ENCODE results near the gene PDE7B. TPM values are rescaled to one million over a fixed set of nuclear protein-coding genes. Genes with fewer than 3 reads are reported as not detected.

PDE7B gene
- total RNA-seq, 1 donor from 2014 or later, result 0.68 TPM

- ATAC-seq, result no peak
Observed at GRCh38 chr6:136034422-136034821, 182.9 kb downstream of the PDE7B start.

GRCh38 chr6:136035378-136036070, 184.0 kb downstream of the PDE7B start:
- no peak for ATAC-seq

- no peak for ATAC-seq
Observed at GRCh38 chr6:136036071-136036380, 184.5 kb downstream of the PDE7B start.

- ATAC-seq, result no peak
Observed at GRCh38 chr6:136036601-136037000, 185.1 kb downstream of the PDE7B start.

- peak; percentile 82 for ATAC-seq
Observed at GRCh38 chr6:136037242-136037875, 185.9 kb downstream of the PDE7B start.

- ATAC-seq, result peak; percentile 45
Observed at GRCh38 chr6:136037876-136038460, 186.5 kb downstream of the PDE7B start.

GRCh38 chr6:136038531-136038930, 187.0 kb downstream of the PDE7B start:
- no peak for ATAC-seq

GRCh38 chr6:136039185-136039584, 187.7 kb downstream of the PDE7B start:
- no peak for ATAC-seq

GRCh38 chr6:136050475-136050874, 199.0 kb downstream of the PDE7B start:
- no peak for ATAC-seq

GRCh38 chr6:136051140-136051775, 199.8 kb downstream of the PDE7B start:
- ATAC-seq, result no peak

GRCh38 chr6:136052031-136052430, 200.5 kb downstream of the PDE7B start:
- no peak for ATAC-seq

- ATAC-seq, result no peak
Observed at GRCh38 chr6:136058852-136059251, 207.4 kb downstream of the PDE7B start.

GRCh38 chr6:136059308-136059707, 207.8 kb downstream of the PDE7B start:
- ATAC-seq, result no peak

- ATAC-seq, result no peak
Observed at GRCh38 chr6:136060052-136060451, 208.6 kb downstream of the PDE7B start.

GRCh38 chr6:136060759-136061158, 209.3 kb downstream of the PDE7B start:
- no peak for ATAC-seq

- no peak for ATAC-seq
Observed at GRCh38 chr6:136061701-136062100, 210.2 kb downstream of the PDE7B start.

- ATAC-seq, result no peak
Observed at GRCh38 chr6:136063096-136063495, 211.6 kb downstream of the PDE7B start.

- peak; percentile 85 for ATAC-seq
Observed at GRCh38 chr6:136066005-136066404, 214.5 kb downstream of the PDE7B start.

GRCh38 chr6:136067731-136068341, 216.3 kb downstream of the PDE7B start:
- peak; percentile 44 for ATAC-seq

- ATAC-seq, result no peak
Observed at GRCh38 chr6:136069119-136069518, 217.6 kb downstream of the PDE7B start.

- no peak for ATAC-seq
Observed at GRCh38 chr6:136070815-136071214, 219.3 kb downstream of the PDE7B start.

- no peak for ATAC-seq
Observed at GRCh38 chr6:136072691-136073090, 221.2 kb downstream of the PDE7B start.

- ATAC-seq, result no peak
Observed at GRCh38 chr6:136073216-136073615, 221.7 kb downstream of the PDE7B start.
